ENCODE measurements around the gene CST4.
"Not testable (repeated sequence)": the region's sequence is repeated elsewhere in the genome, so short reads cannot be mapped to it uniquely, and the experiment has no call there.

CST4 gene

DNA sequence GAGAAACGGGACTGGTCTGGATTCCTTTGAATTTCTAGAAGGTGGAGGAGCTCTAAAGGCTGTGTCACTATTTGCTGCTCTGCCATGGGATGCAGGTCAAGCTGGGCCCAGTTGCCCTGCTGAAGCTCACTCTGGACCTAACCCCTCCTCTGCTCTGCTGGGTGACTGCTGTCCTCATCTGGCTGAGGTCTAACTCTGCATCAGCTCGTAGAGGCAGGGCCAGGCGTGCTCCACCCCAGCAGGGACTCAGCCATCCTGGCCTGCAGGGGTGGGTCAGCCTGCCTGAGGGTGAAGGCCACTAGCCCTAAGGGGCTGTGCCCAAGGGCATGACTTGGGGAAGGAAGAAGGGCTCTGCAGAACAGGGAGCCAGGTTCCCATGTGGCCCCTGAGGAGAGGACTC lies 852 bp downstream of the CST4 start:
- DNase-seq (ENCODE audit: low spot score): no peak

DNA sequence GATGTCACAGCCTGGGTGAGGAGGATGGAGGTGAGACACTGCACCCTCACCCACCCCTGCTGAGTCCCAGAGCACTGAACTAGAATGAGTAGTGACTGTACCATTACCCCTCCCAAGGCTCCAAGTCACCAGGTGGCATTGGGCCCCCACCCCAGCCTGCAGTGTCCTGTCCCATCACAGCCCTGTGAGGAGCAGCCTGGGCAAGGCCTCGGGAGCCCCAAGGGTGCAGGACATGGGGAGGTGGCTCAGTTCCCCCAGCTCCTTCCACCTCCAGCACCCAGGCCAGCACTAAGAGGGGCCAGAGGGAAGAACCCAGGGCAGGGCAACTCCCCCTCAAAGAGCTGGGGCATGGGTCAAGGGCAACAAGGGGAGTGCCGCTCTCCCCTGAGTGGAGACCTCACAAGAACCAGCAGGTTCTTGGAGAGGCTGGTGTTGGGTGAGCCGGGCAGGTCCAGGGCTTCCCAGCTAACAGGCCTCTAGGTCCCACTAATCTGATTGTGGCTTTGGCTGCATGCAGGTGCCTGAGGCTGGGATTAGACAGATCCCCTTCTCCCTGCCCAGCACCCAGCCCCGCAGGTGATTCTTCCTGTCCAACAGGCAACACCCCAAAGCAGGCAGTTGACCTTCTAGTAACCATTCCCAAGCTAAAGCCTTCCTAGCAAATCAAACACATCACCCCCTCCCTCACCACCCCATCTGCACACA lies 2.6 kb downstream of the CST4 start:
- DNase-seq (ENCODE audit: low spot score): no peak

DNA sequence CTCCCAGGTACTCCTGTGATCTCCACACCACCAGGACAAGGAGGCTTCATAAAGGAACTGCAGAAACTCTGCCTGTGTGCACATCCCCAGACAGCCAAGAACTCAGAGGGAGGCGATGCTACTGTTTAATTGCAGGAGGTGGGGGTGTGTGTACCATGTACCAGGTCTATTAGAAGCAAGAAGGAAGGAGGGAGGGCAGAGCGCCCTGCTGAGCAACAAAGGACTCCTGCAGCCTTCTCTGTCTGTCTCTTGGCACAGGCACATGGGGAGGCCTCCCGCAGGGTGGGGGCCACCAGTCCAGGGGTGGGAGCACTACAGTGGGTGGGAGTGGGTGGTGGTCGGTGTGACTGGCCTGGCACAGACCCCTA lies 3.3 kb downstream of the CST4 start:
- peak; percentile 18 for DNase-seq (ENCODE audit: low spot score)

DNA sequence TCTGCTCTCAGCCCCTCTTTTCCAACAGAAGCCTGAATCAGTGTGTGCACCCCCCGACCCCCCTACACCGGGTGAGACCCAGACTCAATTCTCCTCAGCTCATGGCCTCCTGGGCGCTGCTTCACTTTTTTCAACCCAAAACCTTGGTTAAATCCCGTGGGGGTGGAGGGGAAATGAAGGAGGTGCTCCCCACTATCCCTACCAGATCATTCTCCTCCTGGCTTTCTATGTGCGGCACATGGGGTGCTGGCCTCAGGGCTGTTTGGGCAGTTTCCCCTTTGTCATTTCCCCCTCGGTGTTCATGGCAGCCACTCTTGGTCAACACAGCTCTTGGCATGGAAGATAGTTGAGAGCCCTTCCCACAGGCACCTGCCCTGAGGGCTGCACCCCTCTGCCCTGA lies 4.6 kb downstream of the CST4 start:
- DNase-seq (ENCODE audit: low spot score): no peak

DNA sequence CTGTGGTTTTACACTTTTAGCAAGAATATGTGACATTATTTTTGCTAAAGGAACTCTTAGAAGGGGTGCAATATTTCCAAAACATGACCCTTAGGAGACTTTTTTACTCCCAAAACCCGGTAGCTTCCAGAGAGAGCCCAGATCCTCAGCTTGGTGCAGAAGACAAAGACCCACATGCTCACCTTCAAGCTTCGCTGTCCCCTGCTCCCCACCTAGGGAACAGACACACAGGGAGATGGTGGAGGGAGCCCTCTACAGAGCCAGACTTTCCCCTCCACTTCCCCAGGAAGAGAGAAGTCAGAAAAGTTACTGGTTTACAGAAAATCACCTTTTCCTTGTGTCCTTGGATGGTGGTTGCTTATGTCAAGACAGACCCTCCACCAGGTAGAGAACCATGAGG lies 5.0 kb downstream of the CST4 start:
- no peak for DNase-seq (ENCODE audit: low spot score)

DNA sequence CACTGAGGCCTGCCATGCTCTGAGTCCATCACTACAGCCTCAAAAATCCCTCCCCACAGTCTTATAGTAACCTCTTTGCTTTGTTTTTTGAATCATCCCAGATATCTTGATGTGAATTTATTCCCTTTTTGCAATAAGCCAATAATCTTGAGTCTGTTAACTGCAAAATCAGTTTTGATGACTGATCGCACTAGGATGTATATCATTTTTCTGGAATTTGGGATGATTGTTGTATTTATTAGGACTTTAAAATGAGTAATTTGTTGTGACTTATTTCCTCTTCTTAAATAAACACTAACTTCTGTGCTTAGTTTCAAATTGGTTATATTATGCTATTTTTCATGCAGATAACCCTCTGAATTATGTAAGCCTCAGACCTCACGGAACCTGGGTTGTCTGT lies 5.6 kb downstream of the CST4 start:
- no peak for DNase-seq (ENCODE audit: low spot score)

DNA sequence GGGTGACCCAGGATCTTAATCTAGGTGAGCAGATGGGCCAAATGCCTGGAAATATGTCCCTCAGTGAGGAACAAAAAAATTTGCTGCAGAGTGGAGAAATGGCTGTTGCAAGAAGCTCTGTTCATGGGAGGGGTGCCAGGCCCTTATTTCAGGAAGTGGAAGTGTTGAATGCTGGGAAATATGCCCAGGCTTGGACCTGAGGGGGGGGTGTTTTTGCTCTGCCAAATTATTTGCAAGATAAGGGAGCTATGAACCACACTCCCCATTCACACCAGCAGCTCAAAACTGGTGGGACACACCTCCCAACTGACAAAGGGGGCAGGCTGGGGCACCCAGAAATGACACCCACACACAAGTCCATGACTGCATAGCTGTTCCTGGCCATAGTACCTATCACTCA lies 8.7 kb downstream of the CST4 start:
- no peak for DNase-seq (ENCODE audit: low spot score)

DNA sequence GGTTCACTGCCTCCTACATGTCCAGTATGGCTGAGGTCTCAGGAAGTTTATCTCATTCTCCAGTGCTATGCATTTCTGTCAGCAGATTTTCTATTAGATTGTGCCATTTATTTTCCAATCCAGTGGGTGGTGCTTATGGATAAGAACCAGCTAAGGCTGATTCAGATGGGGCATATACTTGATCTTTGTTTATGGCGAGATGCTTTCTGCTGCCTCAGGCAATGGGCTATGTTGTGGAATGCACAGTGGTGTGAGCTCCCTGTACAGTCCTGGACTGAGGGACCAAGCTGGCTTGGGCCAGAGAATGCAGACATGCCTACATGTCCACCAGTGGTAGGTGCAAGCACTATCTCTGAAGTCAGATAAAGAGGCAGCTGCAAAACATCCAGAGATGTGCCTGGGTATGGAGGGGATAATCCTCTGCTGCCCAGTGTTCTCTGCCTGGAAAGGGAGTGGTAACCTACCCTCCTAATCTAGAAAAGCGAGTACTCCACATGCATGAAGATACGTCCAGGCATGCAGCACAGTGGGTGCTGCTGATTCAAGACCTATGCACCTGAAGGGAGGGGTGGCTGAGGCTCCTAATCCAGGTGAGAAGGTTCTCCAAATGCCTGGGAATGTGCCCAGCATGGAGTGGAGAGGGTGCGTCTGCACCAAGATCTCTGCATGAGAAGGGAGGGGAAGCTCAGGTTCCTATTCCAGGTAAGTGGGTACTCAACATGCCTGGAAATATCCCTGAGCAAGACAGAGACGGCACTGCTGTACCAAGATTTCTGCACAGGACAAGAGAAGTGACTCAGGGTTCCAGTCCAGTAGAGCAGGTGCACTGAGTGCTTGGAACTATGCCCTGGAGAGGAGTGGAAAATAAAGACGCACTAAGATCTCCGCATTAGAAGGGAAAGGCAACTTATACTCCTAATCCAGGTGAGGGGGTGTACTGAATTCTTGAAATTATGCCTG lies 9.4 kb downstream of the CST4 start:
- no peak for DNase-seq (ENCODE audit: low spot score)

DNA sequence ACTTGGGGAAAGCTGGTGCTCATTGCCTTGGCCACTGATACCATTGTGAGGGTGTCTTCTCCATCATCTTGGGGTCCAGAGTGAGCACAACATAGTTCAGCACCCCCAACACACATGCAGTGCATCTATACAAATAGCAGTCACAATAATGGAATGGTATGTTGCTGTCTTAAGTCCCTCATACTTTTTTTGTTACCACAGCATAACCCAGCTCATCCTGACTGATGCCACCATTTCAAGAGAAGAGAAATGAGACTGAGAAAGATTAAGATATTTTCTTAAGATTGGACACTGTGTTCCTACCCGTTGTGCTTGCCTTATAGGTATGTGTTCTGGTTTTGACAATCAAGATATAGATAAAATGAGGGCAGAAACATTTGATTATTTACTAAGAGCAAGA lies 15.6 kb downstream of the CST4 start:
- DNase-seq (ENCODE audit: low spot score): no peak

DNA sequence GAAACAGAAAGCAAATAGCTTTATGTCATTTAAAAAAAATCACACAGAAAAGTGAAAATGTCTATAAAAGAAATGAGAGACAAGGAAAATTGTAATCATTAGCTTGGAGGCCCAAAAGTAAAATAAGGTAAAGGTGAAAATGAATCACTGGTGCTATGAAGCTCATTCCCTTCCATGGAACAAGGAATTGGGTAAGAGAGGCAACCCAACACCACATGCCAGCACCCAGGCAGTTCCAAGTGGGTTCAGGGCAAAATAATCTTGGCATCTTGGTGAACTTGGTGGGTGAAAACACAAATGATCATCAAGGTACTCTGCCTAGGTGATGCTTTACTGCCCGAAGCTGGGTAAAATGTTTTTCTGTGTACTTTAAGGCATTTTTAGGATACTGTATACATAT lies 16.7 kb downstream of the CST4 start:
- DNase-seq (ENCODE audit: low spot score): no peak

DNA sequence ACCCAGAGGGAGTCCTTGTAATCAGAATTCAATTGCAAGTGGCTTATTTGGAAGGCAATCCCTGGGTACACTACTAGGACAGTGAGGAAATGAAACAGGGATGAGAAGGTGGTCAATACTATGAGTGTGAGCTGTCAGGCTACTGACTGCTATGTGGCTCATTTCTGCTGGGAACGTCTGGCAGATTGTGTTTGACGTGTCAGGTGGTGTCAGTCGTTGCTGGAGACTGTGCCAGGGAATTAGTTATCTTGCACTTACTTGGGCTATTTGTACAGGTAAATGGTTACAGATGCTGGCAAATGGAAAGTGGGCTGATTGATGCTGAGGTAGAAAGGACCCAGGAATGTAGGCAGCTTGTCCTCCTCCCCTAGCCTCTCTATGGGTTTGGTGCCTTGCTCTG lies 17.4 kb downstream of the CST4 start:
- no peak for DNase-seq (ENCODE audit: low spot score)

DNA sequence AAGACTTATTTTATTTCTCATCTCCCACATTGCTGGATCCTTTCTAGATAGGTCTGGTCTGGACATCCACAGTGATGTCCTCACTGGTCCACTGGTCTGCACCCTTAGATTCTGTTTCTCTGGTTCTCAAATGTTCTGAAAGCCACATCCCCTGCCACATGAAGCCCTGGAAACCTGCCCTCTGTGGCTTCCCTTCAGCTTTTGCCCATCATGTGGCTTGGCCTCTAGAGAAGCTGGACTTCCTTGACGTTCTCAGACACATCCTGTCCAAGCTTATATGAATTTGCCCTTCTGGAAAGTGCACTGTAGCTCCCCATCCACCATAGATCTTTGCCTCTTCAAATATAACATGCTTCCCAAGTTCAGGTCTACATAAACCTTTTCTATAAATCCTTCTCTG lies 18.5 kb downstream of the CST4 start:
- DNase-seq (ENCODE audit: low spot score): no peak

DNA sequence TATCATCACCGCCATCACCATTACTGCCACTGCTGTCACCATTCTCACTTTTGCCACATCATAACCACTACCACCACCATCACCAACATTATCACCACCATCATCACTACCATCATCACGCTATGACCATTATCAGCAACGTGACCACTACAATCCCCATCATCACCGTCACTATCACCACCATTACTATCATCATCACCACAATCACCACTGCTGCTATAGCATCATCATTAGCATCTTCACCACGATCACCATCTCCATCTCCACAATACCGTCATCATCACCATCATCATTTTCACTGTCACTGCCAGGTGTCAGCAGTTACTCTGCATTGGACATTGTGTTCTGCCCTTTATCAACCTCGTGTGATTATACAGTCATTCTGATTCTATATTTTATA lies 19.0 kb downstream of the CST4 start:
- DNase-seq (ENCODE audit: low spot score): no peak

DNA sequence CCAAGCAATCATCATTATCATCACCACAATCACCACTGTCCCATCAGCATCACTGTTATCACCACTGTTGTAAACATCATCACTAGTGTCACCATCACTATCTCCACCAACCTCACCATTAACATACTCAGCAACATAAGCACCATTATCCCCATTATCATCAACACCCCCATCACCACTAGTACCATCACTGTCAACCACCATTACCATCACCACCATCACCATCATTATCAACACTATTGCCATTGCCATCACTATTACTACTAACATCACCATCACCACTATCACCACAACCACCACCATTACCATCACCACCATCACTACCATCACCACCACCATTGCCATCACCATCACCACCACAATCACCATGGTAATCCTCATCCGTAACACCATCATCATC lies 19.5 kb downstream of the CST4 start:
- no peak for DNase-seq (ENCODE audit: low spot score)

DNA sequence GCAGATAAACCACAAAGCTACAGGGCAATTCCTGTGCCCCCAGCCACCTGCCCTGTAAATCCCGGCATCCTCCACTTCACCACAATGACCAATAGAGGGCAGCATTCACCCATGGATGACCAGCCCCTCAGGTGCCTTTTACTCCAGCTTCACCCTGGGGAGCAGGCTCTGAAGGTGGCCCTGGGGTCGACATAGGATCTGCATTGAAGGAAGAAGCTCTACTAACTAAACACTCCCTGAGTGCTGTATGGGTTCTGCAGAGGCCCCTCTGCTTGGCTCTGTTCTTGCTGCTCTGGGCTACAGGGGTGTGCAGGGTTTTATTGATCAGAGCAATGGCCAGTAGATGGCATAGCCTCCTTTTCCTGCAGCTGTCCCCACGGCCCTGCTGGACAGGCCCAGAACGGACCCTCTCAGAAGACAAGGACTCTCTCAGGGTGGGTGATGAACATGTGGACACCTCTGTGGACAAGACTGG lies 20.3 kb downstream of the CST4 start:
- no peak for DNase-seq (ENCODE audit: low spot score)

DNA sequence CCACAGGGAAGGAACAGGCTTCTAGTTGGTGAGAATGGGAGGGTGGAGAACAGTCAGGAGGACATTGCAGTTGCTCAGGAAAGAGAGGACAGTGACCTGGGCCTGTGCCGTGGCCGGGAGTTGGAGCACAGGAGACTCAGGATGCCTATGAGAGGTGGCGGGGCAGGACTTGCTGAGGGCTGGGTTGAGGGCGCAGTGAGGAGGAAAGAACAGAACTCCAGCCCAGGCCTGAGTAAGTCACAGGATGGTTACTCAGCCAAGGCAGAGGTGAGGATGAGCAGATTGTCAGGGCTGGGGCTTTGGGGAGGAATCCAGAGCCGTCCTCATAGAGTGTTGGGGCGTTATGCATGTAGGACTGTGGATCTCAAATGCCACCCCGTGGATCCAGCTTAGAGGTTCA lies 21.2 kb downstream of the CST4 start:
- DNase-seq (ENCODE audit: low spot score): no peak

DNA sequence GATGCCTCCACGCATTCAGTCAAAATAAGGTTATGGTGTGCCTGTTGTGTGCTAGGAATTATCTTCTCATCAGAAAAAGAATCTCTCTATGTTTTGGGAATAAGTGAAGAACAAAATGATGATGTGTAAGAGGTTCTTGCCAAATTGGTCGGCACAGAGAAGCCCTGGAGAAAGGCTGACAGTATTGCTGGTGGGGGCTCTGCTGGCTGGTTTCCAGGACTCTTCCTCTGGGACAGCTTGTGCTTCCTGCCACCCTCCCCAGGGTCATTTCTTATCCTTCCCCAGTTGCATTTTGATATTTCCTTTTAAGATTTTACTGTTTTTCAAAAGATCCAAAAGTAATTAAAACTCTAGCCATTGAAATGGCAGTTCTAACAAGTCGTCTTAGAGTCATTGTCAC lies 22.1 kb downstream of the CST4 start:
- no peak for DNase-seq (ENCODE audit: low spot score)

DNA sequence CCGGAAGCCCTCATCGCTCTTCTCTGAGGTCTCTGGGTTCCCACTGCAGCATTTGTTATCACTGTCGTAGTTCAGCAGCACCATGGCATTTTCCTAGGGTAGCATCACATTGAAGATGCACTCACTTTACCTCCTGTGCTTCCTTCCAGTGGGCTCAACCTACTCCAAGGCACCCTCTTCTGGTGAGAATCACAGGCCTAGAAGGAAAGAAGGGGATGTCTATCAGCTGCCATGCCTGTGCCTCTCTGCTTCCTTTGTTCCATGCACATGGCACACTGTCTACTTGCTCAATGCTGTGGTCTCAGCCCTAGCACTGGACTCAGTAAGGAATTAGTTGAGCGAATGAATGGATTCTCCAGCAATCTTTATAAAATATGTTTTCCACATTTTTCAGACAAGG lies 22.6 kb downstream of the CST4 start:
- no peak for DNase-seq (ENCODE audit: low spot score)

DNA sequence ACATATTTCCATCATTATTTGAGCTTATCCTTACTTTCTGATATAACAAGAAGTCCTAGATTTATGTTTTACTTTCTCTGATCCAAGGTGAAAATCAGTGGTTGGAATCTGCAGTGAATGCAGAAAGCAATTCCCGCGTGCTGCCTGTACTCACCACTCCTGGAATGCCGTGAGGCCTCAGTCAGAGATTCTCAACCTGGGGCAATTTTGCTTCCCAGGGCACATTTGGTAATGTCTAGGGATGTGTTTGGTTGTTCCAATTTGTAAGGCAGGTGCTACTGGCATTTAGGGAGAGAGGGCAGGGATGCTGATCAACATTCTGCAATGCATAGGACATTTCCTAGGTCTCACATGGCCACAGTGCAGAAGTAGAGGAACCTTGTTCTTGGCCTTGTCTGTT lies 23.9 kb downstream of the CST4 start:
- DNase-seq (ENCODE audit: low spot score): no peak

DNA sequence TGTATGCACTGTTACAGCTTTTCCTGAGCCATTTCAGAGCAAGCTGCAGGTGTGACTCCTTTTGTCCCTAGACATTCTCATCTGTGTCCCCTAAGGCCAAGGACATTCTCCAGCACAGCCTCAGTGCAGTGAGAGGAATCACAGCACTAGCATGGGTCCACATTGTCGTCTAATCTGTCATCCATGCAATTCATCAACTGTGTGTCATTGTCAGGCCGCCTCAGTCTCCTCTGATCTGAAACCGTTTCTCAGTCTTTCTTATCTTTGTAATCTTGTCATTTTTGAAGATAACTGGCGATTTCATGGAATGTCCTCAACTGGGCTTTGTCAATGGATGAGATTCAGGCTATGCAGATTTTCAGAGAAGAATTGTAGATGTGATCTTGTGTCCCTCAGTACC lies 24.8 kb downstream of the CST4 start:
- DNase-seq (ENCODE audit: low spot score): not testable (repeated sequence)

DNA sequence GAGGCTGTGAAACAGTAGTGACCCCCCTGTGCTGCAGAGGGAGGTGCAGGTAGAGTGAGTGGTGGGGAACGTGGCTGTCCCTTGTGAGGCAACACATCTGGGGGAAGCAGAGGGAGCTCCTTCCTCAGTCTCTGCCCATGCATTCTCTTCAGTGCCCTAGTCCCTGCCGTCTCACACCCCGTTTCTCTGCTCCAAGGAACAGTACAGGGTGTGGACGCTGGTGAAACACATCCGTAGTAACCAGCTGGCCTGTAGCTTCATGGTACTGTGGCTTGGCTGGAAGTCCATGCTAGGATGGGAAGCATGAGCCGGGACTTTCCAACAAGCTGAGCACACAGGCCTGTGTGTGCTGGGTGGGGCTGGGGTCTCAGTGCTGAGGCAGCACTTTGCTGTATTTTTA lies 25.7 kb downstream of the CST4 start:
- DNase-seq (ENCODE audit: low spot score): no peak

DNA sequence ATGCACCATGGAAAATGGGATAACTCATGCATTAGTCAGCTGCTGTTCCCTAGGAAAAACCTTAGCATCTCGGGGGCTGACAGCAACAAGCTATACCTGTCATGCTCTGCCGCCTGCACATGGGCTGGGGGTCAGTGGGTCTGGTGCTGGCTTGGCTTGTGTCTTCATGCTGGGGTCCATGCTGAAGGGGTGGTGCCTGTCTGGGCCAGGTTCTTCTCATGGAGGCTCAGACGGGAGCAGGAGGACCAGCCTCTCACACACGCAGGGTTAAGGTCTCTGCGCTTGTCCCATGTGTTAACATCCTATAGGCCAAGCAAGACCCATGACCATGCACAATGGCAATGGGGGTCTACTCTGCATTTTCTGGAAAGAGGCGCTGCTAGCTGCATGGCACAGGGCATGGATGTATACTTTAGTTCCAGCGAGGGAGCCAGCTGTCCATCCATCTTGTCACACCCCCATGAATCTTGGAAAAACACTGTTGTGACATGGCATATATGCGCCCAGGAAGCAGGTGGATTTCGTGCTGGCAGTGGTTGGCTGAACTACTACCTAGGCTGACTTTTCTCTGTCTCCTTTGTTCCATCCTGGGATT lies 26.5 kb downstream of the CST4 start:
- DNase-seq (ENCODE audit: low spot score): no peak

DNA sequence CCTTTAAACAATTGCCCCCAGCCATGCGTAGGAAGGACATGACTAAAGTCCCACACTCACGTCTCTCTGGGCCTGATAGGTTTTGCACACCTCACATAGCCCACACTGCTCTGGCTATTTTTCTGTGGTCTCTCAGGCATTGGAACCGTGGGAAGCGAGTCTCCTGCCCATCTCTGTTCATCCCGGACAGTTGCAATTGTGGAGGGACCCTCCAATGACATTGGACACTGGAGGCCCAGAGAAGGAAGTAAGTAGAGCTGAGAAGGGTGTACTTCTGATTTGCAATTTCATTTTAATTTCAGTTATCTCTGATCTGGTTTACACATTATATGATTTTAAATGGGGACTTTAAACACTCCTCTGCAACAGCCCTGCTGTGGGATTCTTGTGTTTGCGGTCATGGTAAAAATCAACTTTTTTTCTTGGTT lies 27.8 kb downstream of the CST4 start:
- DNase-seq (ENCODE audit: low spot score): no peak

All from putamen (tissue), 1 donor.